ENCODE data around the gene CAMTA2. TPM values are rescaled to one million over a fixed set of nuclear protein-coding genes. Genes with fewer than 3 reads are reported as not detected.

CAMTA2 gene
- polyA plus RNA-seq, 2 of the 4 experiments (the other 2 are of a cell fraction): 12.4 to 30.3 TPM

DNA sequence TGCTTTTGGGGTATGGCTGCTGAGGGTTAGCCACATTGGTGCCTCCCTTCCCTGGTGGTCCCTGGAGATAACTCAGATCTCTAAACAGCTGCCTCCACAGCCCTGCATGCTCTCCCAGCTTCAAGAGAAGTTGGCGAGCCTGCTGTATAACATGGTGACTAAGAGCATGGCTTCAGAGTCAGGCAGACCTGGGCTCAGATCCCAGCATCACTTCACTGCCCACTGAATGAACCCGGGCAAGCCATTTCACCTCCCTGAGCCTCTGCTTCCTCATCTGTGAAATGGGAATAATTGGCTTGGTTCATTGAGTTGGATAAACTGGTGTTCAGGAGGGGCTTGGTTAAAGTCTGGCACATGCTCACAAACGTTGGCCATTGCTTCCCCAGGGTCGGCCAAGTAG is 26.9 kb upstream of the CAMTA2 start (continued):
- TF ChIP-seq, protein P1, sequence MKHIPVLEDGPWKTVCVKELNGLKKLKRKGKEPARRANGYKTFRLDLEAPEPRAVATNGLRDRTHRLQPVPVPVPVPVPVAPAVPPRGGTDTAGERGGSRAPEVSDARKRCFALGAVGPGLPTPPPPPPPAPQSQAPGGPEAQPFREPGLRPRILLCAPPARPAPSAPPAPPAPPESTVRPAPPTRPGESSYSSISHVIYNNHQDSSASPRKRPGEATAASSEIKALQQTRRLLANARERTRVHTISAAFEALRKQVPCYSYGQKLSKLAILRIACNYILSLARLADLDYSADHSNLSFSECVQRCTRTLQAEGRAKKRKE (CRISPR knock-in tag; IDR thresholded peaks at IDR 0.05; ENCODE audit: low read depth): no peak

DNA sequence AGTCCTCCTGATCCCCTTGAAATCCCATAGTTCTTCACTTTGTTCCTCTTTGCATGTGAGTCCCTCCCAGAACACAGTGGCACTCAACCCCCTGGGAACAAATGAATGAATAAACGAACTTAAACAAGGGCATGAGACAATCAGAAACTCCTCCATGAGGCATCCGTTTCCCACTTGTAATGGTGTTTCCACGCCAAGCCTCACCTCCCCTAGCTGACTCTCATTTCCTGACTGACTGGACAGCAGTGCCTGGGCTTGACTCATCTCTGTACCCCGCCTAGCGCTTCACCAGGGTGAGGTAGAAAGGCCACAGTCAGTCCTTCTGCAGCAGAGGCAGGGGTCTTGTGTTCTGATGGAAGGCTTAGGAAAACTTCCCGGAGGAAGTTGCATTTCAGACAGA is 24.5 kb upstream of the CAMTA2 start:
- no peak for TF ChIP-seq FOSL2 (IDR thresholded peaks at IDR 0.05)
- no peak for TF ChIP-seq FOSL2 (CRISPR knock-in tag; IDR thresholded peaks at IDR 0.05)
- TF ChIP-seq, protein P2, sequence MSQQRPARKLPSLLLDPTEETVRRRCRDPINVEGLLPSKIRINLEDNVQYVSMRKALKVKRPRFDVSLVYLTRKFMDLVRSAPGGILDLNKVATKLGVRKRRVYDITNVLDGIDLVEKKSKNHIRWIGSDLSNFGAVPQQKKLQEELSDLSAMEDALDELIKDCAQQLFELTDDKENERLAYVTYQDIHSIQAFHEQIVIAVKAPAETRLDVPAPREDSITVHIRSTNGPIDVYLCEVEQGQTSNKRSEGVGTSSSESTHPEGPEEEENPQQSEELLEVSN (IDR thresholded peaks at IDR 0.05; ENCODE audit: borderline replicate concordance, low read depth): no peak
- no peak for TF ChIP-seq CBX2 (IDR thresholded peaks at IDR 0.05; ENCODE audit: borderline replicate concordance, low read depth)
- TF ChIP-seq HDAC2 (IDR thresholded peaks at IDR 0.05): no peak
- TF ChIP-seq NFE2L2 (conservative IDR thresholded peaks at IDR 0.05; ENCODE audit: low read length): no peak
- no peak for TF ChIP-seq SMC3 (IDR thresholded peaks at IDR 0.05)
- TF ChIP-seq BHLHE40 (IDR thresholded peaks at IDR 0.05; ENCODE audit: low read depth, low read length): no peak
- no peak for TF ChIP-seq ZSCAN20 (CRISPR knock-in tag; IDR thresholded peaks at IDR 0.05)
- TF ChIP-seq POLR2A (IDR thresholded peaks at IDR 0.05; ENCODE audit: low read length): no peak
- no peak for TF ChIP-seq EP300 (IDR thresholded peaks at IDR 0.05)
- TF ChIP-seq CBX8 (IDR thresholded peaks at IDR 0.05): no peak
- no peak for TF ChIP-seq FOXS1 (CRISPR knock-in tag; IDR thresholded peaks at IDR 0.05)
- TF ChIP-seq RCOR1 (IDR thresholded peaks at IDR 0.05; ENCODE audit: low read depth, low read length): no peak
- no peak for DNase-seq (ENCODE audit: low read depth in 1 of 2, low spot score in 1 of 2)
- ChIA-PET CTCF (interaction anchor here (0.5 to 3.0 kb wide), 4 partner anchors 14 to 50 kb away, joined by 3 to 11 read pairs (median 6); partner anchors contain the start of genes INCA1 and KIF1C), POLR2A (interaction anchor here (2.0 kb wide), 1 partner anchor 72 kb away, joined by 4 read pairs; the partner anchor contains the start of genes RNF167 and SLC25A11)
- no peak overlapping the region for H3K4me2 ChIP-seq
- no peaks in the 10 kb centered on the region for H3K4me1 ChIP-seq
- no peak for FAIRE-seq
- H3K9me3 ChIP-seq: no peaks in the 10 kb centered on the region
- WGBS (ENCODE audit: missing lambda C conversion rate): 78% methylated on average over 6 of the region's 6 CpGs
- ATAC-seq: no peak
- no peak overlapping the region for H3K4me3 ChIP-seq
- no peak overlapping the region for H3K27ac ChIP-seq

DNA sequence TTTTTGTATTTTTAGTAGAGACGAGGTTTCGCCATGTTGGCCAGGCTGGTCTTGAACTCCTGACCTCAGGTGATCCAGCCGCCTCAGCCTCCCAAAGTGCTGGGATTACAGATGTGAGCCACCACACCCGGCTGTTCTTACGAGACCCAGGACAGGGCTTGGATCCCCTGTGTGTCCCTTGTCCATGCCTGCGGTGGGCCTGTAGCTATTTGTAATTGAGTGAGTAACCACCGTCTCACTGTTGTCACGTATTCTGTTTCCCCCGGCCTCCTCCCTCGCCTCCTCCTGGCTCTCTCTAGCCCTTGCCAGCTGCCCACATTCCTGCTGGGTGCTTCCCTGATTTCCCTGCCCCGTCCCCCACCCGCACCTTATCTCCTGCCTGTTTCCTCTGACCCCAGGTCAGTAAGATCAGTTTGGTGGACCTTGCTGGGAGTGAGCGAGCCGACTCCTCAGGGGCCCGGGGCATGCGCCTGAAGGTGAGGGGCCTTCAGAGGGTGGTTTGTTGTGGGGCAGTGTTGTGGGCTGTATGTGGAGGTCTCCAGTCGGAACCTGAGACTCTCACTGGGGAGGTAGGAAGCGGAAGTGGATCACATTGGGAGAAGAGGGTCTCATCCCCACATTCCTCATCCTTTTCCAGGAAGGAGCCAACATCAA is 15.9 kb upstream of the CAMTA2 start:
- TF ChIP-seq CHD4 (IDR thresholded peaks at IDR 0.05; ENCODE audit: borderline replicate concordance) (no peak), ESRRA (IDR thresholded peaks at IDR 0.05; ENCODE audit: borderline replicate concordance, low read length) (no peak), KDM5A (IDR thresholded peaks at IDR 0.05) (no peak), HEYL (CRISPR knock-in tag; IDR thresholded peaks at IDR 0.05) (no peak)
- no peak for FAIRE-seq
- no peak for ATAC-seq
- Histone ChIP-seq H3K27ac (no peak overlapping the region), H3K4me2 (no peak overlapping the region), H3K4me3 (no peak overlapping the region), H3K9me3 (no peaks in the 10 kb centered on the region), H3K4me1 (peaks cover 20% of the 10 kb centered on the region)
- POLR2A ChIA-PET: no interaction called here
- CTCF ChIA-PET: interaction anchor here (1.6 to 4.3 kb wide), 2 partner anchors 16 to 27 kb away, joined by 6 to 18 read pairs; partner anchors contain the start of gene CAMTA2
- WGBS (ENCODE audit: missing lambda C conversion rate): 94% methylated on average over 18 of the region's 18 CpGs
- no peak for DNase-seq (ENCODE audit: low read depth in 1 of 2, low spot score in 1 of 2)

DNA sequence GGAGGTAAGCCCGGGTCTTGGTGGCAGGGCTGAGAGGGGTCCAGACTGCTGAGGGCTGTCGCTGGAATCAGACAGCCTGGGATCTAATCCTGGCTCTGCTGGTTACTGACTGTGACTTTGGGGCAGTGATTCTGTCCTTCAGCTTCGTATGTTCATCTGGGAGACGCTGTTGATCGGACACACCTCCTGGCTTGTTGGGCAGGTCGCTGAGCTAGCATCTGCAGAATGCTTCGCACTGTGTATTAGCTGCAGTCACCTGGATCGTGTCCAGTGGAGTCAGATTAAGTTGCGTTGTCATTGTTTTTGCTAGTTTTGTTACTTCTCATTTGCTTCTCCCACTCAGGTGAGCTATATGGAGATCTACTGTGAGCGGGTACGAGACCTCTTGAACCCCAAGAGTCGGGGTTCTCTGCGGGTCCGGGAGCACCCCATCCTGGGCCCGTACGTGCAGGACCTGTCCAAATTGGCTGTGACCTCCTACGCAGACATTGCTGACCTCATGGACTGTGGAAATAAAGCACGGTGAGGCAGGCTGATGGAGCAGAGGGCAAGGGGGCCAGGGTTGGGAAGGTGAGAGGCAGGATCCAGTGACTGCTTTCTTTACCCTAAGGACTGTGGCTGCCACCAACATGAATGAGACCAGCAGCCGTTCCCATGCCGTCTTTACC is 14.8 kb upstream of the CAMTA2 start:
- TF ChIP-seq POLR2AphosphoS2 (conservative IDR thresholded peaks at IDR 0.05; ENCODE audit: low read length): no peak
- TF ChIP-seq ESRRA (IDR thresholded peaks at IDR 0.05; ENCODE audit: borderline replicate concordance, low read length): no peak
- FAIRE-seq: no peak
- ChIA-PET CTCF (interaction anchor here (0.8 to 4.3 kb wide), 7 partner anchors 8 to 60 kb away, joined by 3 to 18 read pairs (median 7); partner anchors contain the start of gene CAMTA2), POLR2A (no interaction called here)
- no peak for DNase-seq (ENCODE audit: low read depth in 1 of 2, low spot score in 1 of 2)
- no peak overlapping the region for H3K27ac ChIP-seq
- no peak overlapping the region for H3K4me2 ChIP-seq
- ATAC-seq: no peak
- H3K4me3 ChIP-seq: no peak overlapping the region
- 90% methylated on average over 20 of the region's 20 CpGs for WGBS (ENCODE audit: missing lambda C conversion rate)
- no peaks in the 10 kb centered on the region for H3K9me3 ChIP-seq
- H3K4me1 ChIP-seq: peaks cover 20% of the 10 kb centered on the region

Measured in A549 (cell line).